Fibroblast of skin of abdomen (primary cell): ENCODE data around the gene KCND3.
"Not testable (repeated sequence)": the region's sequence is repeated elsewhere in the genome, so short reads cannot be mapped to it uniquely, and the experiment has no call there.

Experiments
- DNase-seq: peaks from one replicate; pipeline ENCODE4 v3.0.0-alpha.2; 2013

KCND3 gene

GRCh38 chr1:111803951-111804350, 185.5 kb downstream of the KCND3 start:
- DNase-seq: no peak

DNA sequence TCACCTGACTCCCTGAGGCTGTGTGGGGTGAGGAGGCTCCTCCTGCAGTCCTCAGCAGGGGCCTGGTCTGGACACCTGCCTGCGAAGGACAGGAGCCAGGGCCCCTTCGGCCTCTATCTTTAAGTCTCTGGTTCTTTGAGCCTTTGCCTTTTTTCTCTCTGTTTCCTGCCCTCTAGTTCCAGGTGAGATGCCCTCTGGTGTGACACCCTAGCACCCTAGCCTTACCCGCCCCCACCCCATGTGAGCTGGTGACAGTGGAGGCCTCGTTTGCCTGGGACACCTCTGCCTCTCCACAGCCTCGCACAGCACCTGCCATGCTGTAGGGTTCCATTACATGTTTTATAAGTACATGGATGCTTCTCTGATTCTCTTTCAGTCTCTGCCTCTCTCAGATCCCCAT, 186.5 kb downstream of the KCND3 start:
- no peak for DNase-seq

GRCh38 chr1:111802110-111802509, 187.4 kb downstream of the KCND3 start:
- no peak for DNase-seq

- no peak for DNase-seq
Observed at GRCh38 chr1:111801071-111801850, 188.2 kb downstream of the KCND3 start.

GRCh38 chr1:111799722-111800121, 189.7 kb downstream of the KCND3 start:
- not testable (repeated sequence) for DNase-seq

GRCh38 chr1:111798580-111798979, 190.9 kb downstream of the KCND3 start:
- no peak for DNase-seq

GRCh38 chr1:111795401-111795800, 194.1 kb downstream of the KCND3 start:
- no peak for DNase-seq

DNA sequence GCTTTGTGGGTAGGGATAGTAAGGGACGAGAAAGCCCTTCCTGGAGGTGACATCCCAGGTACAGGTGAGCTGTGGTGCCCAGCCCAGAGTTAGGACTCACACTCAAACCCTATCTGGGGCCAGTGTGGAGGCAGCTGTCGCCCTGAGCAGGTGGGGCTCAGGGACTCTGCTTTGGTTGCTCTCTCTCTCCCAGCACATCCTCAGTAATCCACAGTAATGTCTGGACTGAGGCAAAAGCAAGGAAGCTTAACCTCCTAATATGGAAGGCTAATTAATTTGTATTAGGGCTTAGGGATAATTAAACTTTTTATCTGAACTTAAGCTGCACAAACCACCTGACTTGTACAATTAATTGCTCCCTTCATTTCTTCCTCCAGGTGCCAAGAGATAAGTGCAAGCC, 195.5 kb downstream of the KCND3 start:
- no peak for DNase-seq

- DNase-seq: no peak
Observed at GRCh38 chr1:111792249-111792648, 197.2 kb downstream of the KCND3 start.

GRCh38 chr1:111791776-111792175, 197.7 kb downstream of the KCND3 start:
- no peak for DNase-seq

DNA sequence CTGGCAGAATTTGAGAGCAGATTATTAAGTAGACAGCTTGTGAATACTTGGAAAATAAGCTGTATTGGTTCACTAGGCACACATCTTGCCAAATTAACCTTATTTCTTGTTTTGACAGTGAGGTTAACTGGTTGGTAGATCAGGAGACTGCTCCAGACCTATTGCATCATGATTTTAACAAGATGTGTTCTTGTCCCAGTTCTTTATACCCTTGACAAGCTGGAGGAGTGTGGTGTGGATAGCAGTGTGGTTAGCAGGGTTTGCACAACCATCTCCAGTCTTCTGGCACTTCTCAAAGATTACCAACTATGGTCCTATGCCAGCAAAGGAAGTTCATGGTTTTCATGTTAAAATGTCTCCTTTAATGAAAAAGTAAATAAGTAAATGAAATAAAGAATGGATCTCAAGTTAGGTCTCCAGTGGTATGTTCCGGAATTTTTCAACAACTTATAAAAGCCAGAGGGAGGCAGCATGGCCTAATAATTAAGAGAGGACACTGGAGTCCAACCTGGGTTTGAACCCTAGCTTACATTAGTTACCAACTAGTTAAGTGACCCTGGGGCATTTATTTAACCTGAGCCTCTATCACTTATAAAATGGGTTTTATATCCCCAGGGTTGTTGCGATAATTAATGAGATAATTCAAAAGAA, 199.7 kb downstream of the KCND3 start:
- peak; percentile 65 for DNase-seq

DNA sequence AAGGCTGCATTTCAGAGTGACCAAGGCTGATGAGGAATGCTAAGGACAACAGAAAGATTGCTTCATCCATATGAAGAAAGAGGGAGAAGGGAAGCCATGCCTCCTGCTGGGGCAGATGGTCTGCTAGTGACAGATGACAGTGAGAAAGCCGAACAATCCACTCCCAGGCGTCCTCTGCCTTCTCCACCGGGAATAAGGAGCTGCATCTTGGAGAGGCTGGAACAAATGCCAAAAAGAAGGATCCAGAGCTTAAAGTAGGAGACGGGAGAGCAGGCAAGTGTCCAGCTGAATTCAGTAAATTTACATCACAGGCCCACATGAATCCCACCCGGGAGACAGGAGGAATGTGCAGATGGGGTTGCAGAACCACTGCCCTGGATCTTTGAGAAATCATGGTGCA, 200.3 kb downstream of the KCND3 start:
- peak; percentile 59 for DNase-seq

- no peak for DNase-seq
Observed at GRCh38 chr1:111786669-111787207, 202.7 kb downstream of the KCND3 start.

DNA sequence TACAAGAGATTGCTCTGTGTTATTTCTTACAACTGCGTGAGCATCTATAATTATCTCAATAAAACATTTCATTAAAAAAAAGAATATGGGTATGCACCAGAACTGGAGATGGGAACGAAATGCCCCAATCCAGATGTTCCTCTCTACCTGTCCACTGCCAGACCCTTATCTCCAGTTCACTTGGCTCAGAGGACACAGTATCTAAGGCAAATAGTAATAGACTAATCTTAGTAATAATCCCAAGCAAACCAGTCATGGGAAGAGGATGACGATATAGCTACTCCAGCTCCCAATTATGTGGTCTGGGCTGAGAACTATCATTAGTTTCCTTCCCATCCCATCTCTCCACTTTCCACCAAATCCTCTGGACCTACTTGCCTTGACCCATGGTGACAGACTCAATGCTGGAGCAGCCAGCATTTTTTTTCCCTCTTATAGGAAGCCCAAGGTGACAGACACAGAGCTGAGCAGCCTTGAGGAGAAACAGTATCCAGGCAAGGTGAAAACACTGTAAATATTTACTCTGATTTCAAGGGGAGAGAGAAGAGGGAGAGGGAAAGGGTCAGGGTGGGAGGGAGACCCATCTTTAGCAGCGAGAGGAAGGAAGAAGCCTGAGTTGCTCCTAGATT, 205.1 kb downstream of the KCND3 start:
- DNase-seq: no peak

- DNase-seq: no peak
Observed at GRCh38 chr1:111779546-111779945, 209.9 kb downstream of the KCND3 start.

DNA sequence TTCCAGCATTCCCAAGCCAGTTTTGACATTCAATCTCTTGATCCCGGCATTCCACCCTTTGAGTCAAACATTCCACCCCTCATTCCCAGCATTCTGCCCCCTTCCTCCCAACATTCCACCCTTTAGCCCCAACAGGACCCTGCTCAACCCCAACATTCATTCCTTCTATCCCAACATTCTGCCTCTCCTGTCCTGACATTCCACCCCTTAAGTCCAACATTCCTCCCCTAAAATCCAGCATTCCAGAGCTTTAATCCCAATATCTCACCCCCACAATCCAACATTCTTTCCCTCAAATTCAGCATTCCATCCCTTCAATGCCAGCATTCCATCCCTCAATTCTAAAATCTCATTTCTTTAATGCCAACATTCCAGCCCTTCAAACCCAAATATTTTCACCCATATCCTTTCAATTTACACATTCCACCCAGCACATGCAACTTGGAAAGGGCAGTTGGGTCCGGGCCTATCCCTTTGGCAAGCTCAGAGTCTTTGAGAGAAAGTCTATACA, 210.9 kb downstream of the KCND3 start:
- peak; percentile 88 for DNase-seq

GRCh38 chr1:111778066-111778465, 211.4 kb downstream of the KCND3 start:
- no peak for DNase-seq

DNA sequence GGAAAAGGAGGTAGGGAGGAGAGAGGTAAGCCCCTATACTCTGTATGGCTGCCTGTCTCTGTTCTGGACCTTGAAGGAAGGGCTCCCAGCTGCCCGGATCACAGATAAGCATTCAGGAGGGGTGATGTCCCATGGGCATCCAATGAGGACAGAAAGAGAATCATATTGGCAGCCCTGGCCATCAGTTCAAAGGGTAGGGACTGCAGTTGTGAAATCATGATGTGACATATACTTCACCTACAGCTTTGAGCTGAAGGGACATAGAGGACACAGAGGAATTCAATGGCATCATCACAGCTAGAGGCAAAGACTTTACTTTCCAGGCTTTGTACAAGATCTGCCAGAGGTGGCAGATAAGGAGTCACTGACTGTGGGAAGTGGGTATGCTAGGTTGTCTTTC, 212.2 kb downstream of the KCND3 start:
- DNase-seq: no peak

DNA sequence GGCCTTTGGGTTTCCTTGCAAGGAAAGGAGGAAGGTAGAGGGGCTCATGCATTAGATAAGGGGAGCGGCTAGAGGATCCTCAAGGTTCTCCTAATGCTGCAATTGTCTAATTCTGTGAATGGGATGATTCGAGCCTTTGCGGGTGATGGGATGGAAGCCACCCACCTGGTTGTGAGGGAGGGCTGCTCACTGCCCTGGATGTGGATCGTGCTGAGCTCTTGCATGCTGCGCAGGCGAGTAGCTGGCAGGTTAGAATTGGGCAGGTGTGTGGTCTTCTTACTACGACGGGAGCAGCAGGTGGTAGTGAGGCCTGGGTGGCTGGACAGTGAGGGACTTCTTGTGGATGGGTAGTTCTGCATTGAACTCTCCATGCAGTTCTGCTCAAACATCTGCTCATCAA, 212.6 kb downstream of the KCND3 start:
- DNase-seq: no peak

GRCh38 chr1:111776391-111776790, 213.1 kb downstream of the KCND3 start:
- peak; percentile 84 for DNase-seq

- peak; percentile 45 for DNase-seq
Observed at GRCh38 chr1:111775966-111776365, 213.5 kb downstream of the KCND3 start.

GRCh38 chr1:111770916-111771315, 218.6 kb downstream of the KCND3 start:
- DNase-seq: no peak

GRCh38 chr1:111769517-111770146, 219.8 kb downstream of the KCND3 start:
- peak; percentile 66 for DNase-seq
